CD4-positive, alpha-beta T cell treated with Interleukin-17A for 4 hours (primary cell): ENCODE measurements around the gene C1orf87.

Source experiments
- DNase-seq: peaks from one replicate; pipeline ENCODE4 v3.0.0-alpha.2; 2020; ENCODE audit warnings: mixed read lengths

The C1orf87 gene

DNA sequence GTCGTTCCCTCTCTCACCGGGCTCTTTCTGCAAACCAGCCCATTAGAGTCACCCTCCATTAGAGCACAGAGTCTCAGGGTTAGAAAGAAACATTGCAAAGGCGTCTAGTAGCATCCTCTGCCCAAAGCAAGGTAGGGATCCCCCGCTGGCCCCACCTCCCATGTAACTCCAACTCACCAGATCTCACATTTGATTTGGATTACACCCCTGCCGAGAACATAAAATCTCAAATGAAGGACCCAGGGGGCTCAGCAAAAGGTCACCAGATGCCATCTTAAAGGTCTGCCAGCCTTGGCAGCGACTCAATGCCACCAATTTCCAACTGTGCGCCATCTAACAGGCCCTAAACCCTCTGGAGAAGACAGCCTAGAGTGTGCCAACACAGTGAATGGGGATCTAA lies 14.1 kb downstream of the C1orf87 start:
- DNase-seq = no peak

DNA sequence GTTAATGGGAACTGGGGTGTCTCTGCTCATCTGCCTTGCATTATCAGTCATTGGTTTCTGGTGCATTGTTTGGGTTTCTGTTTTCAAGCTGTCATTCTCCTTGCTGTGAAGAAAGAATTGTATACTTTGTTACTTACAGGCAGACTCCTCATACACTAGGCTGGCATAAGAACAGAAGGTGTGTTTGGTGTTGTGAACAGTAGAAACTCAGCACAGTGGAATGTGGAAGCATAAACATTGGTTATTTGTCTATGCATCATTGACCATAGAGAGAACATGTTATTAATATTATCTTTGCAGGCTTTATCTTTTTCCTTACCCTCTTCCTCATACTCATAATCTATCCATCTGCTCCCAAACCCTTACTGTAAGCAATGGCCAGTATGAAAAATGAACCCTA lies 18.2 kb downstream of the C1orf87 start:
- no peak for DNase-seq

DNA sequence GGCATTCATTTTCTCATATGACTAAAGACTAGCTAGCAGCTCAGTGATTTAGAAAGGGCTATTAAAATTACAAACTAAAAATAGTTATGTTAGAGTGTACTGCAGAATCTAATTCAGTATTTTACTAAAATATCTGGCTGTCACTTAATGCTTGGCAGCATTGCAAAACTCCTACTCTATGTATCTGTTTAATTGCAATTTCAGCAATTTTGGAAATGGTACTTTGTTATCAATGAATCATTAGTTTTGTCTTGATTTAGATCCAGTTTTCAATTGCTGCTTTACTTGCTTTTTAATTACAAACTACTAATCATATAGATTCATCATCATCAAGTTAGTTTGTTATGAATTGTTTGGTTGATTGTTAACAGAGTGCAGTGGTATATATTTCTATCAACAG lies 19.2 kb downstream of the C1orf87 start:
- no peak for DNase-seq

DNA sequence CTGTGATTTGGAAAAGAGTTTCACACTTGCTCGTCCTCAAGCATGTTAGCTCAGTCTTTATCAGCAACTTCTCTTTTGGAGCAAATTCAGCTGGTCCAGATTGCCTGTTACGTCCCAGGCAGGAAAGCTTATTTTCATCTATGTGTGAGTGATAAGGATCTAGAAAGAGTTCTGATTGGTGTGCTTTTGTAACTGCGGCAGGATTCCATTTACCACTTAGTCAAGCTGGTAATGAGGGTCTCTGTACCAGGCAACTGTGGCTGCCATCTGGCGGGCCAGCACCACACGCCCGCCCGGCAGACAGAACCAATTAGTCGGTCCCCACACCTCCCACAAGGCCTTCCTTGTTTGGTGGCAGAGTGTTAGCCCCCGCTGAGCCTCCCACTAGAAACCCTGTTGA lies 21.0 kb downstream of the C1orf87 start:
- DNase-seq = no peak

DNA sequence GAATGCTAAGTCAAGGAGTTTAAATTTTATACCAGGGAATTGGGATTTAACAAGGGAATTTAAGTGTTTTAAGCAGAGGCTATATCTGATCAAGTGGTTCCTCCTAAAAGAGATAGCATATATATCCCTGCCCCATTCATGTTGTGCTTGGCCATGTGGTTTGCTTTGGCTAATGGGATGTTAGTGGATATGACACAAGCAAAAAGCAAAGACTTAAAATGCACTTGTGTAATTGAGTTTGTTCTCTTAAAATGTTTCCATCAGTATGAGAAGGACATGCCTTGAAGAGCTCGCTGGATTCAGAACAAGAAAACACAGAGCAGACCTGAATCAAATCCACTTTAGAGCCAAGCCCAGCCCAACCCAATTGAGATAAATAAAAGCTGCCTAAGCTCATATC lies 22.4 kb downstream of the C1orf87 start:
- no peak for DNase-seq

DNA sequence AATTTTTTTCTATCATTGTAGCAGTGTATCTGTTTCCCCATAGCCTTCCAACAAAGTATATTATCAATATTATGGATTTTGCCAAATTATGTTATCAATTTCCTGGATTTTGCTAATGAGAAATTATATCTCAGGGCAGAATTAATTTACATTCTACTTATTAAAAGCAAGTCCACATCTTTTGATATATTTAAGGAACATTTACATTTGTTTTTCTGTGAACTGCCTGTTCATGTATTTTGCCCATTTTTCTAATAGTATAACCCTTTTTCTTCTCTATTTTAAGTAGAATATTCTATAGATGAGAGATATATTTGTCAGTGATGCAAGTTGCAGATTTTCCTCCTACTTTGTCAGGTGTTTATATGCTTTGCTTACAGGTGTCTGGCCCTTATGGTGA lies 24.4 kb downstream of the C1orf87 start:
- DNase-seq = no peak

DNA sequence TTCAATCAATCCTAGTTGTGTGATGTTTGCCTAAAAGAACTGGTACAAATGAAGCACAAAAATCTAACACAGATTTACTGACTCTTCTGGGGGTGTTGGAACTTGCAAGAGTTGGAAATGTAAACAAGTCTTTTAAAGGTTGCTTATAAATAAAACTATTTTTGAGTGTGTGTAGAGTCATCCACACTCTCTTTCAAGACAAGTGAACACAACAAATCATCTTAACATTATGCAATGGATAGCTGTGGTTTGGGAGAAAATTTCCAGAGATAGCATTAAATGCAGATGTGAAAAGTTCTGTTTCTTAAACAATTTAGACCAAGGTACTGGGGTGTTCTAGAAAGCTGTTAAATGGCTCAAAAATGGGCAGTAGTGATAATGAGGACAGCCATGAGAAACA lies 28.7 kb downstream of the C1orf87 start:
- DNase-seq = no peak

DNA sequence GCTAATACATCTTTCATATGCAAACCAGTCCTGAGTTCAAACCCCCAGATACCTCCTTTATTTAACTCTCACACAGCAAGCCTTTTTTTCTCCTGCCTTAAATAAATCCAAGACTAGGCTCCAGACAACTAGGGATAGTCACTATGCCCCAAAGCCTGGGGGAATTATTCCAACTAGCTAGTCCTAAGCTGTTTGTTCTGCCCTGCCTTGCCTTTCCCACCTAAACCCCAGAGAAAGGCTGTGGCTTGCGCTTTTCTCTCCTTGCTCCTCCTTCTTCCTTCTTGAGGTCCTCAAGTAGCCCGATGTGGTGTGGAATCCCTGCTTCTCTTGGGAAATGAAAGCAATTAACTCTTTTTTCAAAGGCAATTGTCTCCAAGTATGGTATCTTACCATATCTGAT lies 31.8 kb downstream of the C1orf87 start:
- no peak for DNase-seq

DNA sequence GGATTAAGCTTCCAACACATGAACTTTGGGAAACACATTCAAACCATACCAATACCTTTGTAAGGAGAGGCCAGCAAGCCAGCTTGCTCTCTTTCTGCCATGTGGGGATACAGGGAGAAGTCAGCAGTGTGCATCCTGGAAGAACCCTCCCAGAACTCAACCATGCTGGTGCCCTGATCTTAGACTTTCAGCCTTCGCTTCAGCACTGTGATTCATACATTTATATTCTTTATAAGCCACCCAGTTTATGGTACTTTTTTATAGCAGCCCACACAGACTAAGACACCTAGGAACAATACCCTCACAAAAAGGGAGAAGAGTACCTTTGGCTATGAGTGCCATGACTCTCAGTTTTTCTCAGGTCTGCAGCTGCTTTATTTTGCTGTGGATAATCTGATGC lies 35.9 kb downstream of the C1orf87 start:
- no peak for DNase-seq

DNA sequence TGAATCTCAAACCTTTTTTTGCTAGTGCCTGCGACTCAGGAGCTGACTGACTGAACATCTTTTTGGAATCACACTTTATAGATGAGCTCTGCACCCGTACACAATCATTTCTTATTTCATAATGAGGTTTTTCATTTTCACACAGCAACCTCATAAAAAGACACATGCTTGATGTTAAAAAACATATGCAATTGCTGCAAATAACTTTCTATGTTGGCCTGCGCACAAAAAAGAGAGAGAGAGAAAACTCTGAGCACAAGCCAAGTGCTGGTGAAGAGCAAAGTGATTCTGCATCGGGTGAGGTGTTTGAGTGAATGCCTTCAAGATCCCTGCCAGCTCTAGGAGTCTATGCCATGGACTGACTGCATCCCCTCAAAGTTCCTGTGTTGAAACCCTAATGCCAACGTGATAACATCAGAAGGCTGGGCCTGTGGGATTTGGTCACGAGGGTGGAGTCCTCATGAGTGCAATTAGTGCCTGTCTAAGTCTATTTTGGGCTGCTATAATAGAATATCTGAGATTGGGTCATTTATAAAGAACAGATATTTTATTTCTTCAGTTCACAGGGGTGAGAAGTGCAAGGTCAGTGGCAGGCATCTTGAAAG lies 36.6 kb downstream of the C1orf87 start:
- no peak for DNase-seq

DNA sequence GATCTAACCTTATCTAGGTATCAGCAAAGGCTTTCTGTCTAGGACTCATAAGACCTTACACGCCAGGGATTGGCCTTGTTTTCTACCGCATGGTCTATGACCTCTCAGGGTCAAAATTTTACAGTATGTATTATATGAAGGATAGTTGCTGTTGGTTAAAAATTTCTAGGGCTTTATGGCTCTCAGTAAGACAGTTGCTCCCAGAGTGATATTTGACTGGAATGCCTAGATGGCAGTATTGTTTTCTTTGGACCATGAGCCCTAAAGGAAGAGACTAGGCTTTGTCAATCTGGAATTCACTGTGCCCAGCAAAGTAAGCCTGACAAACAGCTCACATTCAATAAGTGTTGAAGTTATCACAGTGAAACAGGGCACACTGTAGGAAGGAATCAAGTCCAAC lies 37.6 kb downstream of the C1orf87 start:
- DNase-seq = no peak

DNA sequence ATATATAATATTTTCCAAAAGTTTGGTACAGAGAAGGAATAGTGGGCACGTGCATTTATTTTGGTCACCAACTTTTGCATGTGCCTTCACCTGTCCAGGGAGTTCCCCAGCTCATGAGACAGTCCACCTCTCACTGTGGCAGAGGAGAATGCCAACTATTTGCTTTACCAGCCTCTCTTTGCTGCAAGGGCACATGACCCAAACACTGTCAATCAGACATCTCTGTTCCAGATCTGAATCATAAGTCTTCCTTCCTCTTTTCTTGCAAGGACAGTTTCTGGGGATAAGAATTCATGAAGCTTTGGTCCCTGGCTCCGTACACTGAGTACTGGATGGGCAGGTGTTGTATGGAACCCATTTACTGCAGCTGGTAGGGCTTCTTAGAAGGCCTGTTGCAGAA lies 38.6 kb downstream of the C1orf87 start:
- no peak for DNase-seq

DNA sequence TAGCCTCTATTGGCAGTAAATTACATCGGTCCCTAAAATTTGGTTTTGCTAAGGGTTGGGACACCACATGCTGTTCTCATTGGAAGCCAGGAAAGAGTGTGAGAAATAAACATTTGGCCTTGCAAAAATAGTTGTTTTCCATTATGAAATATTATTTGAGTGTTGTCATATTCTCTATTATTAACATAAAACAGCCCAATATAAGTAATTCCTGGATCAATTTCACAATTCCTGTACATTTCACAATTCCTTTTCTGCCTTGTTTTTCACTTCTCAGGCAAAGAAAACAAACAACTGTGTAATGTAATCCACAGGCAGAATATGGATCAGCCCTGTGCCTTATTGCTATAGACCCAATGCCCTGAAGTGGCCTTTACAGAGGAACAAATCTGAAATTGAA lies 40.5 kb downstream of the C1orf87 start:
- no peak for DNase-seq

DNA sequence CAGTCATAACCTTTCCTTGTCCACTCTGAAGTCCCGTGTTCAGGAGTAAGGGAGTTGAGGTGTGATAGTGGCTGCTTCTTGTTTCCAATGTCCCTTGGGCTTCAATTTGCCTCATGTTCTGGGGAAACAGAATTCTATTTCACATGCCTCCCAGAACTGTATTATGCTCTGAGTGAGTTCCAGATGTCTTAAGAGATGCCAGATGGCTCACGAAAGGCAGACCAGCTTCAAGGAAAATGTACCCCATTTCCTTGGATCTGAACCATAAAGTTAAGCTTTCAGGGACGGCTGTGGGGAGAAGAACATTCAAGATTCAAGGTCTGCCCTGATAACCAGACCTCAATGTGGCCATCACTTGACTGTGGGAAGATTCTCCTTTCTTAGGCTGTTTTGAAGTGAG lies 42.4 kb downstream of the C1orf87 start:
- DNase-seq = no peak

DNA sequence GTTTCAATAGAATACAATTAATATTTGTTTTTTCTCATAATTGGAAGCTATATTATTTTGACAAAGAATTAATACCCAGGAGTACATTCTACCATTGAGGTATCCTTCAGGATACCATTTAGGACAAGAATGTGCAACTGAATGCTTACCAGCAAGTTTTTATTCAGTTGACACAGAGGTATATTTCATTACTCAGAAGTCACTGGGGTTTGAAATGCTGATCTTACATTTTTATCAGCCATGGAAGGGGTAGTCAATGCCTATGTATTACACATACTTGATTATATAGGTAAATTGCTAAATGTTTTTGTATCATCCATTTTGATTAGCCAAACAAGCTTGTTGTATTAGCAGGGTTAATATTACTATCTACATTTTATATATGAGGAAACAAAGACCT lies 48.0 kb downstream of the C1orf87 start:
- no peak for DNase-seq

DNA sequence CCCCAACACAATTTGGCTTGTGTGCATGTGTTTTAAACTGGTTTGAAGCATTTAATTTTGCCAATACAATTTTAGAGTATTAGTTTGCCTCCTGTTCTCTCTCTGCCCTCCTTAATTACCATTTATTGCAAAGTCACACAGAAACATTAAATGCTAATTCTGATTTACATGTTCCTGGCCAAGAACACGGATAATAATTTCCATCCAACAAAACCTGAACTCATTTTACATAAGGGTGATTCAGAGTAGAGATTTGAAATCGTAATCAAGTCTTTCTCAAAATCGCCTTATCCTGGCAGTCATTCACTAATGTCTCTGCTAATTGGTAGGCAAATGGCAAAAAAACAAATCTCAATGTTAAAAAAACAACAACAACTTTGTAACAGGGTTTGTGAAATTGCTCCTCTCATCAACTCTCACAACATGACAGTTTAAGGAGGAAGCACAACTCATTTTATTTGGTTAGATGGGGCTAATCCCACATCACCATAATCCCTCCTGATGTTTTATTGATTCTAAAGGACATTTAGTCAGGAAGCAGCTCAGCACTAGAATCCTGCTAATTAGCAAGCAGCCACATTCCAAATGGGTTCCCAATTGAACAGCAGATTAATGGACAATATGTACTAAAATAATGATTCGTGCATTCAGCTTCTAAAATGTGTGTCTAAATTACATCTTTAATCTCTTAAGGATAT lies 55.9 kb downstream of the C1orf87 start:
- DNase-seq = no peak

DNA sequence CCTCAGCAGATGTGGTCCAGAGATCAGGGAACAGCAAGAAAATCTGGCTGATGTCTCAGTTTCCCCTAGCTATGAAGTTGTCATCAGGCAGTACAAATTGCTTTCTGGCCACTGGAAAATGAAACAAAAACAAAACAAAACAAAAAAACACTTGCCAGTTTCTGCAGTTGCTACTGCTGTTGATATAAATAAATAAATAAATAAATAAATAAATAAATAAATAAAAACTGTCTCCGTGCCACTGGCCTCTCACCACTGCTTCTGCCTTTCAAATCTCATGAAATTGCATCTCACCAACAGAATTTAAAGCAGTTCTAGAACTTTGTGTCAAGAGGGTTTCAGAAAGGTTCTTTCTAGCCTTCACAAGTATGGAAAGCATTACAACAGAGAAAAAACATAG lies 62.9 kb downstream of the C1orf87 start:
- DNase-seq = no peak

DNA sequence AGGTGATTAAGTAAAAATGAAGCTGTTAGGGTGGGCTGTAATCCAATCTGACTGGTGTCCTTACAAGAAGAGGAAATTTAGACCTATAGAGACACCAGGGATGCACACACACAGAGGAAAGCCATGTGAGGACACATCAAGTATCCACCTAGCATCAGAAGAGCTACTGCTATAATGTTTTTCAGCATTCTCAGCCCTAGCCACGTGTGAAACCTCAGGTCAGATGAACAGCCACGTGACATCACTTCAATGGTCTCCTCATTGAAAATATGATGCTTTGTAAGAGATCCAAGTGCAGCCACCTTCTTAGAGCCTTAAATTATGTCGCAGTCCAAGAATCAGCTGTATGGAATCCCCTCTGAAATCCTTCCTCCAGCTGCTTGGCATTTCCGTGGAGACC lies 65.1 kb downstream of the C1orf87 start:
- no peak for DNase-seq

DNA sequence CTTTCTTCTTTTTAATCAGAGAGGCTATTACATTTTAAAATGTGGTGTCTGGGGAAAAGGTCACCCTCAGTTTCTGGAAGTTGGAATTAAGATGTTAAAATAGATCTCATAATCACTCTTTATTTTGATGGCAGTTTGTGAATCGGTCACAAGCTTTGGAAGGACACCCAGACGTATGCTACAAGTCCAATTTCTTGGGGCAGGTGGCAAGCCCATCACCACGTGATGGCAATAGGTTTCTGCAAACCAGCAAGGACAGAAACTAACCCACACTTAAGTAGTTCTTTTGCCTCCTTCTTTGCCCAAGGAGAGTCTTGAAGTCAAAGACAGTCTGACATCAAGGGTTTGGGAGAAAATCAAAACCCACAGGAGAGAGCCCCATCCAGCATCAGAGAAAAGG lies 72.9 kb downstream of the C1orf87 start:
- no peak for DNase-seq

DNA sequence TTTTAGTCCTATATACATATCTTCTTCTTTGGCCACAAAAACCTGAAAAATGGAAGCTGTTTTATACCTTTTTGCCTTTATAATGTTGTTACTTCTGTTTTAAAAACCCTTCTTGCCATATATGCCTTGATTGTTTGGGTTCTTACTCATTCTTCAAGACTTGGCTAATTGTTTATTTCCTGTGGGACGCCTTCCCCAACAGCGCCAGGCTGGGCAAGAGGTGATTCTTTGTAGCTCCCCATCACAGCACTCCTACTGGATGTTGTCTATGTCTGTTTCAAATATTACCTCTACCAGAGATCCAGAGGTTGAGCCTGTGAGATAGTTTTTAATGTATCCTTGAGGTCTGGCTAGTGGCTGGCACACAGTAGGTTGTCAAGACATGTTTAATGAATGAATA lies 73.8 kb downstream of the C1orf87 start:
- no peak for DNase-seq

DNA sequence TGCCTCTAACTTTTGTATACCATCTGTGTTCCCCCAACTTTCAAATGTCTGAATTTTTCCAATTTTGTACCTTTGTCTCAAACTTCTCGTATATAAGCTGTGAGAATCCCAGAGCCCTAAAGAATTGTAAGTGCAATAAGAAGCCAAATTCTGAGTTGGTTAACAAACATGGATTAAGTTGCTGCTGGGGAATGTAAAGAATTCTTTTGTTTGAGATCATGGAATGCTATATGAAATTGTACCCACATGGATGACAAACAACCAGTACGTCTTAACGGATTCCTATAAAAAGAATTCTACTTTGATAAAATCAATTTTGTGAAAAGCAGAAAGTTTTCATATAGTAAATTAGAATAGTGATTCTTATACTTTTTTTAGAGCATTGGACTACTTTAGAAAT lies 74.6 kb downstream of the C1orf87 start:
- no peak for DNase-seq

DNA sequence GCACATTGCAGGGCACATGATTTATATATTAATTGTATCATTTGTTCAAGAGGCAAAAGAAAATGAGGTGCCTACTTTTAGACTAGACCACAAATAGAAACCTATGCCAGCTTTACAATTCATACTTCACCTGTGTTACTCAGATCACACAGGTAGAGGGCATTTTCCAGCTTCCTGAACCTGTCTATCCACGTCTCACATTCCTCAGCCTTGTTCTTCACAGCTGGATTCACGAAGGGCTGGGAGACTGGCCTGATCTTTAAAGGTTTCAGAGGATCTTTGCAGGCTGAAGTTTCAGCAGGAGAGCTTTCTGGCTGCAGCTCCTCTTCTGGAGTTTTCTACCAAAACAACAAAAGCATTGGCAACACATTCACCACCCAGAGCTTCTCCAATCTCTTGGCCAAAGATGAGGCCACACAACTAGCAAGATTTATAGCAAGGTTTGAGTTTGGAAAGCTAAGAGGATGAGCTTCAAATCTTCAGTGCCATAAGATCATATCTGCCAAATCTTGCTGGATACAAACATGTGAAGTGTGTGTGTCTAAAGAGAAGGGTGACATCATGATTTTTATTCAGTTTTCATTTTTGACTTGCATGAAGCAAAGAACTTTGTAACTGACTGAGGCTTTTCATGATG lies 76.0 kb downstream of the C1orf87 start:
- no peak for DNase-seq

DNA sequence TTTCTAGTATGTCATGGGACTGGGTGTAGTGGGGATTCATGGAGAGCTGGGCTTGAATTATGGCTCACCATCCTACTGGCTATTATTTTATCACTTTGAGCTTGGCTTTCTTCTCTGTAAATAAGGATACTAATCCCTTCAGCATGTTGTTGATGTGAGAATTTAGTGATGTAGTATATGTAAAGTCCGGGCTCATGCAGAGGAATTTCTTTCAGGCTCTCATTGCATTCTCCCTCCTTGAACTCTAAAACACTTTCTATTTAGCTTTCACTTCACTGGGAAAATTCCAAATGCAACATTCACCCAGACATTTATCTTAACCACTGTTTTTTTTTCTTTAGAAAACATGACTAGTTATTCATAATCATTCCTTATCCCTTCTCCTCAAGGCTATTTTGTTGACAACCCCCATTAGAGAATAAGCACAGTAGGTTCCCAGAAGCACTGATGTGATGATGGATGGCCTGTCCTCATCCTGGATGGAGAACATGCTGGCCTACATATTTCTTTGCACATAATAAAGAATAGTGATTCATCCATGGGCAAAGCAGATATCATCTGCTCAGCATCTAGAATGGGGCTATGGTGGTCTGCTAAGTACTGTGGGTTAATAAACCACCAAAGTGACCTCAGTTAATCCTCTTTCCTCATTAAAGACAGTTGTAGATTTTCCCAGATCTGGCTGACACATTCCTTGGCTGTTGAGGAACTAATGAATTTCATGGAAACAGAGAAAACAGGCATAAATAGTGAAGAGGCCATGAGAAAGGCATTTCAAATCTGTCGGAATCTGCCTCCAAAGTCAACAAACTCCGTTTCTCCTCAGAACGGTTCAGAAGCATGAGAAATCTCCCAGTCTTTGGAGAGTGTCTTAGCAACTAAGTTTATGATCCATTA lies 79.0 kb downstream of the C1orf87 start:
- DNase-seq = no peak
